Astrocyte (in vitro differentiated cells and primary cell): Measurements from ENCODE around the gene MYH7B.

Experiments
- EZH2 ChIP-seq: IDR thresholded peaks from 2 replicates; pipeline ENCODE4 v1.6.1; 2012; ENCODE audit warnings: mild to moderate bottlenecking, low read length, inconsistent platforms; ENCODE audit not compliant: insufficient read depth
- TF ChIP-seq, protein P1 (sequence below): IDR thresholded peaks from 2 replicates; pipeline ENCODE4 v1.5.1; 2011; ENCODE audit warnings: low read depth, mild to moderate bottlenecking, inconsistent platforms, low read length, moderate library complexity; ENCODE audit not compliant: insufficient read depth

DNA sequence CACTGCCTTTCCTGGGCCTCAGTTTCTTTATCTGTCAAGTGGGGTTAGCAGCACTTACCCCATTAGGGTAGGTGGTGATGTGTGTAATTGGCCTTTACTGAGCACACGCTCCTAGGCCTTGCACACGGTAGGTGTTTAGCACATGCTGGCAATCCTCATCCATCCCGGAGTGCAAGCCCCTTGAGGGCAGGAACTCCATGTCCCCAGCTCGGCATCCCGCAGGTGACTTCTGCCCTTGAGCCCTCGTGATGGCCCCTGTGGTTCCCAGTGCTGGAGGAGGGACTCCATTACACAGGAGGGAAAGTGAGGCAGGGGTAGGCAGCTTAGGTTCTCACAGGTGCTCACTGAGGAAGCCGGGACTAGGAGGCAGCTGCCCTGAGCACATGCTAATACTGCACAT is 40.0 kb downstream of the MYH7B start:
- TF ChIP-seq, protein P1, sequence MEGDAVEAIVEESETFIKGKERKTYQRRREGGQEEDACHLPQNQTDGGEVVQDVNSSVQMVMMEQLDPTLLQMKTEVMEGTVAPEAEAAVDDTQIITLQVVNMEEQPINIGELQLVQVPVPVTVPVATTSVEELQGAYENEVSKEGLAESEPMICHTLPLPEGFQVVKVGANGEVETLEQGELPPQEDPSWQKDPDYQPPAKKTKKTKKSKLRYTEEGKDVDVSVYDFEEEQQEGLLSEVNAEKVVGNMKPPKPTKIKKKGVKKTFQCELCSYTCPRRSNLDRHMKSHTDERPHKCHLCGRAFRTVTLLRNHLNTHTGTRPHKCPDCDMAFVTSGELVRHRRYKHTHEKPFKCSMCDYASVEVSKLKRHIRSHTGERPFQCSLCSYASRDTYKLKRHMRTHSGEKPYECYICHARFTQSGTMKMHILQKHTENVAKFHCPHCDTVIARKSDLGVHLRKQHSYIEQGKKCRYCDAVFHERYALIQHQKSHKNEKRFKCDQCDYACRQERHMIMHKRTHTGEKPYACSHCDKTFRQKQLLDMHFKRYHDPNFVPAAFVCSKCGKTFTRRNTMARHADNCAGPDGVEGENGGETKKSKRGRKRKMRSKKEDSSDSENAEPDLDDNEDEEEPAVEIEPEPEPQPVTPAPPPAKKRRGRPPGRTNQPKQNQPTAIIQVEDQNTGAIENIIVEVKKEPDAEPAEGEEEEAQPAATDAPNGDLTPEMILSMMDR = no peak
- TF ChIP-seq EZH2 = no peak
